OCI-LY7 (cell line): ENCODE results near the gene TULP4. TPM values are rescaled to one million over a fixed set of nuclear protein-coding genes. Genes with fewer than 3 reads are reported as not detected.
"Not testable (repeated sequence)": the region's sequence is repeated elsewhere in the genome, so short reads cannot be mapped to it uniquely, and the experiment has no call there.

Experiments used
- BruUV-seq: library from RNA; stranded (reverse); fragments of 400-500 nt; replicated peaks from 2 replicates; lab custom pipeline; 2021; lab: Mats Ljungman, UMichigan
- CTCF ChIA-PET: fragments of 300-600 bp; sonication (Branson Sonifier 250); formaldehyde crosslinking; loops from one replicate; lab custom pipeline; 2022; ENCODE audit warnings: antibody characterized with exemption; ENCODE audit not compliant: unreplicated experiment; lab: Charles Lee
- POLR2A ChIA-PET: fragments of 300-600 bp; sonication (Branson Sonifier 250); formaldehyde crosslinking; loops from one replicate; lab custom pipeline; 2022; ENCODE audit warnings: antibody characterized with exemption; lab: Charles Lee
- DNase-seq: peaks from one replicate; pipeline ENCODE4 v3.0.0-alpha.2; 2015; ENCODE audit warnings: low spot score
- H2AFZ ChIP-seq: fragments of 200-600 bp; sonication (generic), shearing (Covaris generic); 2 replicates; pipeline ENCODE4 v1.6.1; 2014; ENCODE audit warnings: mild to moderate bottlenecking, antibody characterized with exemption, low read length, moderate library complexity
- H3K27ac ChIP-seq: fragments of 200-600 bp; sonication (generic); 2 replicates; pipeline ENCODE4 v1.5.1; 2014; ENCODE audit warnings: mixed run types, low read depth, mild to moderate bottlenecking, moderate library complexity, low read length, inconsistent platforms; ENCODE audit not compliant: poor library complexity, severe bottlenecking
- H3K36me3 ChIP-seq: fragments of 200-600 bp; sonication (generic); 2 replicates; pipeline ENCODE4 v1.6.1; 2014; ENCODE audit warnings: mild to moderate bottlenecking, antibody characterized with exemption, low read length, moderate library complexity, mixed read lengths; ENCODE audit not compliant: insufficient read depth
- H3K4me1 ChIP-seq: fragments of 200-600 bp; sonication (generic); 2 replicates; pipeline ENCODE4 v1.5.1; 2014; ENCODE audit warnings: mild to moderate bottlenecking, low read length; ENCODE audit not compliant: insufficient read depth, poor library complexity, severe bottlenecking
- H3K4me2 ChIP-seq: fragments of 200-600 bp; sonication (generic); 2 replicates; pipeline ENCODE4 v1.6.1; 2014; ENCODE audit warnings: mild to moderate bottlenecking, low read length
- H3K4me3 ChIP-seq: fragments of 200-600 bp; sonication (generic); 2 replicates; pipeline ENCODE4 v1.5.1; 2014; ENCODE audit warnings: mild to moderate bottlenecking, low read depth, low read length; ENCODE audit not compliant: poor library complexity, severe bottlenecking
- H3K79me2 ChIP-seq: fragments of 200-600 bp; sonication (generic); 2 replicates; pipeline ENCODE4 v1.6.1; 2016; ENCODE audit warnings: low read depth, mild to moderate bottlenecking, low read length, moderate library complexity, mixed read lengths; ENCODE audit not compliant: insufficient read depth
- H3K9me2 ChIP-seq: fragments of 200-600 bp; sonication (generic); 2 replicates; pipeline ENCODE4 v1.6.1; 2016; ENCODE audit warnings: mild to moderate bottlenecking, low read length, mixed read lengths; ENCODE audit not compliant: insufficient read depth
- H3K9me3 ChIP-seq: fragments of 200-600 bp; sonication (generic); 2 replicates; pipeline ENCODE4 v1.6.1; 2014; ENCODE audit warnings: mild to moderate bottlenecking, mixed run types, low read length, mixed read lengths
- H4K20me1 ChIP-seq: fragments of 200-600 bp; sonication (generic); 2 replicates; pipeline ENCODE4 v1.6.1; 2014; ENCODE audit warnings: mild to moderate bottlenecking, antibody characterized with exemption, low read length, moderate library complexity, mixed read lengths; ENCODE audit not compliant: insufficient read depth
- EZH2phosphoT487 ChIP-seq: fragments of 200-600 bp; sonication (generic); IDR thresholded peaks from 2 replicates; pipeline ENCODE4 v1.6.1; 2018; ENCODE audit warnings: low read depth, borderline replicate concordance, mild to moderate bottlenecking, mixed run types, antibody characterized with exemption, low read length, moderate library complexity, mixed read lengths
- intact Hi-C: fragments of 100-400 bp; cut with micrococcal nuclease; formaldehyde crosslinking; loops from one replicate; pipeline ENCODE4 v1.10.0; 2022; ENCODE audit not compliant: unreplicated experiment
- total RNA-seq, 2 experiments: library from RNA; depleted of rRNA in 1 of 2; stranded (reverse); fragments of >200 nt in 1 of 2; shearing (Covaris generic) in 1 of 2; gene quantifications; 2 replicates each; pipeline ENCODE4 v1.2.3, GENCODE V29; 2014 to 2022
- TF ChIP-seq, protein P1 (sequence below): fragments of 200-600 bp; sonication (generic); conservative IDR thresholded peaks from 2 replicates; pipeline ENCODE4 v1.5.1; 2014; ENCODE audit warnings: mild to moderate bottlenecking, antibody characterized with exemption, low read length, moderate library complexity, mixed read lengths

The TULP4 gene
- total RNA-seq, 2 experiments from 2014 or later, result 62.1 to 64.8 TPM

DNA sequence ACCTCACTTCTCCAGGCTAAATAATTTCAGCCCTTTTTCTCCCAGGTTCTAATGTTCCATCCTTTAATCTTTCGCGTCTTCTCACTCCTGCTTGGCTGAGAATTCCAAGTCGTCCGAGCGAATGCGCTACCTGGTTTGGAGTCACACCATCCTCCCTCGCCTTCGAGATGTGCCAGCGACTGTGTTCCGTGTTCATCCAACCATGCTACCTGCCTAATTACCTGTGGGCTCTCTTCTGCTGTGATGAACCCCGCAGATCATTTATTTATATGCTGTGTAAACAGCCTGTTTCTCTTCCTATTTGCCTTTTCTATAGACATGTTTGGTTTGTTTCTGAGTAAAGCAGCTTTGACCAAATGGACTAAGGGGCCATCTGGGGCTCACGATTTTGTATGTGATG lies 164.1 kb downstream of the TULP4 start:
- Histone ChIP-seq H3K4me1 (no peaks in the 10 kb centered on the region), H3K9me3 (no peaks in the 10 kb centered on the region), H3K79me2 (no peaks in the 10 kb centered on the region), H3K9me2 (no peaks in the 10 kb centered on the region), H4K20me1 (no peaks in the 10 kb centered on the region), H3K27ac (no peak overlapping the region), H3K36me3 (peaks cover 21% of the 10 kb centered on the region; the same call in 1 of the 2 replicates), H3K4me2 (no peak overlapping the region), H3K4me3 (no peak overlapping the region), H2AFZ (no peak overlapping the region)
- TF ChIP-seq EZH2phosphoT487, result no peak
- ChIA-PET POLR2A (no interaction called here), CTCF (no interaction called here)
- DNase-seq, result no peak
- no TSS peak for BruUV-seq
- intact Hi-C loops, result no loop called here

DNA sequence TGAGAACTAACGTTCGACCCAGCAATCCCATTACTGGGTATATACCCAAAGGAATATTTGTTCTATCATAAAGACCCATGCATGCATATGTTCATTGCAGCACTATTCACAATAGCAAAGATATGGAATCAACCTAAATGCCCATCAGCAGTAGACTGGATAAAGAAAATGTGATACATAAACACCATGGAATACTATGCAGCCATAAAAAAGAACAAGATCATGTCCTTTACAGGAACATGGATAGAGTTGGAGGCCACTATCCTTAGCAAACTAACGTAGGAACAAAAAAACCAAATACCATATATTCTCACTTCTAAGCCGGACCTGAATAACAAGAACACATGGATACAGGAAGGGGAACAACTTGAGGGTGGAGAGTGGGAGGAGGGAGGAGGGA lies 165.5 kb downstream of the TULP4 start:
- POLR2A ChIA-PET, H3K9me2 ChIP-seq, intact Hi-C loops, H3K4me2 ChIP-seq, H3K79me2 ChIP-seq, H3K27ac ChIP-seq, H3K9me3 ChIP-seq, CTCF ChIA-PET, H3K4me1 ChIP-seq, BruUV-seq, H3K4me3 ChIP-seq, H4K20me1 ChIP-seq, DNase-seq, H2AFZ ChIP-seq: not testable (repeated sequence)
- peaks cover 32% of the 10 kb centered on the region for H3K36me3 ChIP-seq

DNA sequence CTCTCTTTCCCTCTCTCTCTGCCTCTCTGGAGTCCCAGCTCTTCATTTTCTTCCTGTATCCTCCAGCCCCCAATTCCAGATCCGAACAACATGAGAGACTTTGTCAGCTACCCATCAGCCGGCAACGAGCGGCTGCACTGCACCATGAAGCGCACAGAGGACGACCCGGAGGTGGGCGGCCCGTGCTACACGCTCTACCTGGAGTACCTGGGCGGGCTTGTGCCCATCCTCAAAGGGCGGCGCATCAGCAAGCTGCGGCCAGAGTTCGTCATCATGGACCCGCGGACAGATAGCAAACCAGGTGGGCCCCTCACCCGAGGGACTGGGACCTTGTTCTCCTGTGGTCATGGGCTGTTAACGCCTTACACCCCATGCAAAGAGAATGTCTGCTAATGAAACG lies 168.7 kb downstream of the TULP4 start:
- H3K79me2 ChIP-seq, result no peaks in the 10 kb centered on the region
- CTCF ChIA-PET, result no interaction called here
- no peaks in the 10 kb centered on the region for H3K9me2 ChIP-seq
- TF ChIP-seq, protein P1, sequence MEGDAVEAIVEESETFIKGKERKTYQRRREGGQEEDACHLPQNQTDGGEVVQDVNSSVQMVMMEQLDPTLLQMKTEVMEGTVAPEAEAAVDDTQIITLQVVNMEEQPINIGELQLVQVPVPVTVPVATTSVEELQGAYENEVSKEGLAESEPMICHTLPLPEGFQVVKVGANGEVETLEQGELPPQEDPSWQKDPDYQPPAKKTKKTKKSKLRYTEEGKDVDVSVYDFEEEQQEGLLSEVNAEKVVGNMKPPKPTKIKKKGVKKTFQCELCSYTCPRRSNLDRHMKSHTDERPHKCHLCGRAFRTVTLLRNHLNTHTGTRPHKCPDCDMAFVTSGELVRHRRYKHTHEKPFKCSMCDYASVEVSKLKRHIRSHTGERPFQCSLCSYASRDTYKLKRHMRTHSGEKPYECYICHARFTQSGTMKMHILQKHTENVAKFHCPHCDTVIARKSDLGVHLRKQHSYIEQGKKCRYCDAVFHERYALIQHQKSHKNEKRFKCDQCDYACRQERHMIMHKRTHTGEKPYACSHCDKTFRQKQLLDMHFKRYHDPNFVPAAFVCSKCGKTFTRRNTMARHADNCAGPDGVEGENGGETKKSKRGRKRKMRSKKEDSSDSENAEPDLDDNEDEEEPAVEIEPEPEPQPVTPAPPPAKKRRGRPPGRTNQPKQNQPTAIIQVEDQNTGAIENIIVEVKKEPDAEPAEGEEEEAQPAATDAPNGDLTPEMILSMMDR, result no peak
- TF ChIP-seq EZH2phosphoT487, result no peak
- no peak for DNase-seq
- H3K4me1 ChIP-seq, result no peaks in the 10 kb centered on the region
- H4K20me1 ChIP-seq, result no peaks in the 10 kb centered on the region
- no TSS peak for BruUV-seq
- no peak overlapping the region for H3K4me3 ChIP-seq
- no peak overlapping the region for H3K27ac ChIP-seq
- no peak overlapping the region for H3K4me2 ChIP-seq
- no peaks in the 10 kb centered on the region for H3K9me3 ChIP-seq
- POLR2A ChIA-PET, result no interaction called here
- H3K36me3 ChIP-seq, result peaks cover 38% of the 10 kb centered on the region
- no peak overlapping the region for H2AFZ ChIP-seq
- intact Hi-C loops, result no loop called here
